ENCODE data around the gene LIPH.

Gene LIPH

GRCh38 chr3:185555860-185556347 lies 3.5 kb upstream of the LIPH start:
- H3K27me3 ChIP-seq (replicated peaks; ENCODE audit: control insufficient read depth, insufficient read depth, low read length) = no peaks in the 10 kb centered on the region
- TF ChIP-seq CTCF (IDR thresholded peaks at IDR 0.05; ENCODE audit: insufficient read depth, low read length, poor library complexity, severe bottlenecking) = no peak
- H3K36me3 ChIP-seq (ENCODE audit: control insufficient read depth, insufficient read depth, low read length) = no peaks in the 10 kb centered on the region
- H3K4me3 ChIP-seq (replicated peaks; ENCODE audit: low read depth, low read length) = no peak overlapping the region
- DNase-seq (ENCODE audit: extremely low read depth, insufficient read length) = no peak

- H3K4me3 ChIP-seq (replicated peaks; ENCODE audit: low read depth, low read length) = no peak overlapping the region
- no peak for DNase-seq (ENCODE audit: extremely low read depth, insufficient read length)
- TF ChIP-seq CTCF (IDR thresholded peaks at IDR 0.05; ENCODE audit: insufficient read depth, low read length, poor library complexity, severe bottlenecking) = no peak
- no peaks in the 10 kb centered on the region for H3K36me3 ChIP-seq (ENCODE audit: control insufficient read depth, insufficient read depth, low read length)
- H3K27me3 ChIP-seq (replicated peaks; ENCODE audit: control insufficient read depth, insufficient read depth, low read length) = no peaks in the 10 kb centered on the region
These were observed 2.7 kb upstream of the LIPH start for GRCh38 chr3:185555101-185555501.

GRCh38 chr3:185549651-185550111 lies 2.7 kb downstream of the LIPH start:
- Histone ChIP-seq H3K4me3 (replicated peaks; ENCODE audit: low read depth, low read length) (no peak overlapping the region), H3K27me3 (replicated peaks; ENCODE audit: control insufficient read depth, insufficient read depth, low read length) (no peaks in the 10 kb centered on the region), H3K36me3 (ENCODE audit: control insufficient read depth, insufficient read depth, low read length) (no peaks in the 10 kb centered on the region)
- no peak for DNase-seq (ENCODE audit: extremely low read depth, insufficient read length)
- TF ChIP-seq CTCF (IDR thresholded peaks at IDR 0.05; ENCODE audit: insufficient read depth, low read length, poor library complexity, severe bottlenecking) = no peak

GRCh38 chr3:185549122-185549521 lies 3.3 kb downstream of the LIPH start:
- H3K4me3 ChIP-seq (replicated peaks; ENCODE audit: low read depth, low read length) = no peak overlapping the region
- DNase-seq (ENCODE audit: extremely low read depth, insufficient read length) = no peak

GRCh38 chr3:185540695-185541094 lies 11.7 kb downstream of the LIPH start:
- Histone ChIP-seq H3K36me3 (ENCODE audit: control insufficient read depth, insufficient read depth, low read length) (no peaks in the 10 kb centered on the region), H3K27me3 (replicated peaks; ENCODE audit: control insufficient read depth, insufficient read depth, low read length) (no peaks in the 10 kb centered on the region), H3K4me3 (replicated peaks; ENCODE audit: low read depth, low read length) (no peak overlapping the region)
- no peak for TF ChIP-seq CTCF (IDR thresholded peaks at IDR 0.05; ENCODE audit: insufficient read depth, low read length, poor library complexity, severe bottlenecking)
- no peak for DNase-seq (ENCODE audit: extremely low read depth, insufficient read length)

More at GRCh38 chr3:185549122-185549521, 3.3 kb downstream of the LIPH start:
- Histone ChIP-seq H3K27me3 (replicated peaks; ENCODE audit: control insufficient read depth, insufficient read depth, low read length) (no peaks in the 10 kb centered on the region), H3K36me3 (ENCODE audit: control insufficient read depth, insufficient read depth, low read length) (no peaks in the 10 kb centered on the region)
- no peak for TF ChIP-seq CTCF (IDR thresholded peaks at IDR 0.05; ENCODE audit: insufficient read depth, low read length, poor library complexity, severe bottlenecking)

- Histone ChIP-seq H3K27me3 (replicated peaks; ENCODE audit: control insufficient read depth, insufficient read depth, low read length) (no peaks in the 10 kb centered on the region), H3K4me3 (replicated peaks; ENCODE audit: low read depth, low read length) (no peak overlapping the region), H3K36me3 (ENCODE audit: control insufficient read depth, insufficient read depth, low read length) (no peaks in the 10 kb centered on the region)
- DNase-seq (ENCODE audit: extremely low read depth, insufficient read length) = no peak
- no peak for TF ChIP-seq CTCF (IDR thresholded peaks at IDR 0.05; ENCODE audit: insufficient read depth, low read length, poor library complexity, severe bottlenecking)
These were observed 12.5 kb downstream of the LIPH start for GRCh38 chr3:185539934-185540333.

Measured in GM06990 (cell line).